Astrocyte (in vitro differentiated cells and primary cell): Measurements from ENCODE around the gene TRAK1.

Experiments used
- CTCF ChIP-seq: IDR thresholded peaks from 2 replicates; pipeline ENCODE4 v1.5.1; 2011; ENCODE audit warnings: low read depth, mild to moderate bottlenecking, inconsistent platforms, low read length, moderate library complexity; ENCODE audit not compliant: insufficient read depth
- EZH2 ChIP-seq: IDR thresholded peaks from 2 replicates; pipeline ENCODE4 v1.6.1; 2012; ENCODE audit warnings: mild to moderate bottlenecking, low read length, inconsistent platforms; ENCODE audit not compliant: insufficient read depth

GRCh38 chr3:42081838-42082473, 9.2 kb upstream of the TRAK1 start:
- TF ChIP-seq CTCF = no peak
- TF ChIP-seq EZH2 = no peak
